Measurements from ENCODE around the gene FBXW7. TPM values are rescaled to one million over a fixed set of nuclear protein-coding genes. Genes with fewer than 3 reads are reported as not detected.

FBXW7 gene
- polyA plus RNA-seq, 1 donor from 2014 or later = 55.7 TPM

- TF ChIP-seq EP300 (conservative IDR thresholded peaks at IDR 0.05; ENCODE audit: poor library complexity, severe bottlenecking) = no peak
- no peak for TF ChIP-seq SMC3 (conservative IDR thresholded peaks at IDR 0.05; ENCODE audit: poor library complexity)
- TF ChIP-seq RAD21 (conservative IDR thresholded peaks at IDR 0.05) = no peak
- no peak for TF ChIP-seq TAF1 (IDR thresholded peaks at IDR 0.05; ENCODE audit: low read depth)
- TF ChIP-seq MXI1 (conservative IDR thresholded peaks at IDR 0.05; ENCODE audit: poor library complexity, severe bottlenecking) = no peak
- TF ChIP-seq REST (IDR thresholded peaks at IDR 0.05; ENCODE audit: borderline replicate concordance) = no peak
- Histone ChIP-seq H3K9me2 (ENCODE audit: insufficient read depth, low read length) (no peaks in the 10 kb centered on the region), H3K9me3 (ENCODE audit: low read length) (no peaks in the 10 kb centered on the region), H3K79me2 (replicated peaks; ENCODE audit: insufficient read depth, low read length) (no peaks in the 10 kb centered on the region), H2AFZ (ENCODE audit: low read depth, low read length) (no peak overlapping the region), H3K27me3 (ENCODE audit: insufficient read depth, low read depth, low read length) (no peaks in the 10 kb centered on the region), H3K4me2 (ENCODE audit: low read length) (no peak overlapping the region), H3K27ac (ENCODE audit: low read length) (no peak overlapping the region), H3K4me3 (ENCODE audit: low read length) (no peak overlapping the region), H3K36me3 (ENCODE audit: insufficient read depth, low read length) (no peaks in the 10 kb centered on the region), H3F3A (ENCODE audit: insufficient read depth, low read length, poor library complexity, severe bottlenecking) (no peaks in the 10 kb centered on the region), H3K9ac (ENCODE audit: low read length) (no peak overlapping the region), H4K20me1 (ENCODE audit: insufficient read depth) (no peaks in the 10 kb centered on the region)
These were observed 231.7 kb downstream of the FBXW7 start for GRCh38 chr4:152304220-152304619.

DNA sequence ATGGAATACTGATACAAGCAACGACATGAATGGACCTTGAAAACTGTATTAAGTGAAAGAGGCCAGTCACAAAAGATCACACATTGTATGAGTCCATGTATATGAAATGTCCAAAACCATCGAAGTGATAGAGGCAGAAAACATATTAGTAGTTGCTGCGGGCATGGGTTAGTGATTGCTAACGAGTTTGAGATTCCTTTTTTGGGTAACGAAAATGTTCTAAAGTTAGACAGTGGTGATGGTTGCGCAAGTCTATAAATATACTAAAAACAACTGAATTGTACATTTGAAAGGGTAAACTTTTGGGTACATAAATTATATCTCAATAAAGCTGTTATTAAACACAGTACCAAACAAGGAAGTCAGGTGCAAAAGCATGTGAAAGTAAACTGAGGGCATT, 234.5 kb downstream of the FBXW7 start:
- no peak overlapping the region for H2AFZ ChIP-seq (ENCODE audit: low read depth, low read length)
- no peak overlapping the region for H3K4me2 ChIP-seq (ENCODE audit: low read length)
- H3K4me3 ChIP-seq (ENCODE audit: low read length) = no peak overlapping the region
- no peak overlapping the region for H3K9ac ChIP-seq (ENCODE audit: low read length)
- H3K9me2 ChIP-seq (ENCODE audit: insufficient read depth, low read length) = no peaks in the 10 kb centered on the region
- TF ChIP-seq SMC3 (conservative IDR thresholded peaks at IDR 0.05; ENCODE audit: poor library complexity) = no peak
- TF ChIP-seq, protein P1, sequence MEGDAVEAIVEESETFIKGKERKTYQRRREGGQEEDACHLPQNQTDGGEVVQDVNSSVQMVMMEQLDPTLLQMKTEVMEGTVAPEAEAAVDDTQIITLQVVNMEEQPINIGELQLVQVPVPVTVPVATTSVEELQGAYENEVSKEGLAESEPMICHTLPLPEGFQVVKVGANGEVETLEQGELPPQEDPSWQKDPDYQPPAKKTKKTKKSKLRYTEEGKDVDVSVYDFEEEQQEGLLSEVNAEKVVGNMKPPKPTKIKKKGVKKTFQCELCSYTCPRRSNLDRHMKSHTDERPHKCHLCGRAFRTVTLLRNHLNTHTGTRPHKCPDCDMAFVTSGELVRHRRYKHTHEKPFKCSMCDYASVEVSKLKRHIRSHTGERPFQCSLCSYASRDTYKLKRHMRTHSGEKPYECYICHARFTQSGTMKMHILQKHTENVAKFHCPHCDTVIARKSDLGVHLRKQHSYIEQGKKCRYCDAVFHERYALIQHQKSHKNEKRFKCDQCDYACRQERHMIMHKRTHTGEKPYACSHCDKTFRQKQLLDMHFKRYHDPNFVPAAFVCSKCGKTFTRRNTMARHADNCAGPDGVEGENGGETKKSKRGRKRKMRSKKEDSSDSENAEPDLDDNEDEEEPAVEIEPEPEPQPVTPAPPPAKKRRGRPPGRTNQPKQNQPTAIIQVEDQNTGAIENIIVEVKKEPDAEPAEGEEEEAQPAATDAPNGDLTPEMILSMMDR (IDR thresholded peaks at IDR 0.05; ENCODE audit: poor library complexity, severe bottlenecking) = no peak
- no peak for TF ChIP-seq EP300 (conservative IDR thresholded peaks at IDR 0.05; ENCODE audit: poor library complexity, severe bottlenecking)
- no peak for TF ChIP-seq TAF1 (IDR thresholded peaks at IDR 0.05; ENCODE audit: low read depth)
- no peak for TF ChIP-seq RAD21 (conservative IDR thresholded peaks at IDR 0.05)
- TF ChIP-seq EZH2 (IDR thresholded peaks at IDR 0.05; ENCODE audit: borderline replicate concordance, insufficient read depth, low read length, poor library complexity, severe bottlenecking) = no peak
- TF ChIP-seq REST (IDR thresholded peaks at IDR 0.05; ENCODE audit: borderline replicate concordance) = no peak
- TF ChIP-seq POLR2AphosphoS5 (IDR thresholded peaks at IDR 0.05) = no peak
- no peak for TF ChIP-seq MXI1 (conservative IDR thresholded peaks at IDR 0.05; ENCODE audit: poor library complexity, severe bottlenecking)
- no peaks in the 10 kb centered on the region for H3K9me3 ChIP-seq (ENCODE audit: low read length)
- no peaks in the 10 kb centered on the region for H3F3A ChIP-seq (ENCODE audit: insufficient read depth, low read length, poor library complexity, severe bottlenecking)
- no peaks in the 10 kb centered on the region for H4K20me1 ChIP-seq (ENCODE audit: insufficient read depth)
- no peaks in the 10 kb centered on the region for H3K79me2 ChIP-seq (replicated peaks; ENCODE audit: insufficient read depth, low read length)
- H3K27ac ChIP-seq (ENCODE audit: low read length) = no peak overlapping the region
- H3K27me3 ChIP-seq (ENCODE audit: insufficient read depth, low read depth, low read length) = no peaks in the 10 kb centered on the region
- no peaks in the 10 kb centered on the region for H3K36me3 ChIP-seq (ENCODE audit: insufficient read depth, low read length)

Measured in neural cell (in vitro differentiated cells).